H1 (cell line): ENCODE data around the gene GMFB. TPM values are rescaled to one million over a fixed set of nuclear protein-coding genes. Genes with fewer than 3 reads are reported as not detected.

Source experiments
- CTCF ChIA-PET: fragments of 300-600 bp; sonication (Branson Sonifier 250); formaldehyde crosslinking; loops from one replicate; lab custom pipeline; 2021; ENCODE audit not compliant: partially characterized antibody; lab: Charles Lee
- POLR2A ChIA-PET: fragments of 300-600 bp; sonication (Branson Sonifier 250); formaldehyde crosslinking; loops from one replicate; lab custom pipeline; 2021; ENCODE audit warnings: inconsistent platforms; ENCODE audit not compliant: partially characterized antibody; lab: Charles Lee
- DNase-seq, 2 experiments: peaks; one replicate each; pipeline versions ENCODE4 v3.0.0 to v3.0.0-alpha.2; 2010 to 2022; ENCODE audit warnings: low spot score in 2 of 2, low read depth in 1 of 2, mixed read lengths in 1 of 2
- FAIRE-seq: peaks from 2 replicates; lab custom pipeline; 2011; peaks lifted over from hg19 to GRCh38; lab: Jason Lieb, UNC
- H2AFZ ChIP-seq: 2 replicates; pipeline ENCODE4 v1.8.1; 2012; ENCODE audit warnings: low read length, inconsistent platforms
- H2AK5ac ChIP-seq: 2 replicates; pipeline ENCODE4 v1.6.1; 2013; ENCODE audit warnings: low read depth, low read length
- H2BK120ac ChIP-seq: replicated peaks from 2 replicates; pipeline ENCODE3; 2013; ENCODE audit warnings: low read depth, low read length, inconsistent platforms
- H2BK12ac ChIP-seq: 2 replicates; pipeline ENCODE4 v1.6.1; 2013; ENCODE audit warnings: low read depth, low read length
- H2BK15ac ChIP-seq: 2 replicates; pipeline ENCODE4 v1.6.1; 2013; ENCODE audit warnings: low read length
- H2BK20ac ChIP-seq: 2 replicates; pipeline ENCODE4 v1.6.1; 2013; ENCODE audit warnings: low read length
- H2BK5ac ChIP-seq: 2 replicates; pipeline ENCODE4 v1.6.1; 2013; ENCODE audit warnings: low read depth, low read length
- H3K14ac ChIP-seq: 2 replicates; pipeline ENCODE4 v1.6.1; 2013; ENCODE audit warnings: inconsistent platforms; ENCODE audit not compliant: insufficient read length
- H3K18ac ChIP-seq: 2 replicates; pipeline ENCODE4 v1.6.1; 2013; ENCODE audit warnings: low read length; ENCODE audit errors: extremely low read depth
- H3K23ac ChIP-seq: 2 replicates; pipeline ENCODE4 v1.6.1; 2013; ENCODE audit warnings: inconsistent platforms; ENCODE audit not compliant: insufficient read length
- H3K23me2 ChIP-seq: 2 replicates; pipeline ENCODE4 v1.6.1; 2013; ENCODE audit warnings: low read depth, low read length
- H3K27ac ChIP-seq: 2 replicates; pipeline ENCODE4 v1.6.1; 2011; ENCODE audit warnings: low read depth, low read length, inconsistent platforms
- H3K27me3 ChIP-seq, 4 experiments: replicated peaks in 1 of 4; 1 replicate in 1 of 4; 2 replicates in 3 of 4; pipeline versions ENCODE4 v1.6.1 to v1.8.1; 2011 to 2013; ENCODE audit warnings: low read length in 3 of 4, mild to moderate bottlenecking in 3 of 4, inconsistent platforms in 2 of 4, mixed read lengths in 2 of 4, moderate library complexity in 1 of 4; ENCODE audit not compliant: control insufficient read depth in 3 of 4, insufficient read depth in 3 of 4; ENCODE audit errors: extremely low read depth in 1 of 4
- H3K36me3 ChIP-seq, 4 experiments: 2 replicates each; pipeline versions ENCODE4 v1.6.1 to v1.8.1; 2011 to 2013; ENCODE audit warnings: mild to moderate bottlenecking in 4 of 4, low read length in 3 of 4, moderate library complexity in 2 of 4, control low read depth in 1 of 4, inconsistent platforms in 1 of 4; ENCODE audit not compliant: insufficient read depth in 4 of 4, control insufficient read depth in 2 of 4
- H3K4ac ChIP-seq: replicated peaks from 2 replicates; pipeline ENCODE3; 2013; ENCODE audit warnings: low read length, low read depth, mixed read lengths, inconsistent platforms; ENCODE audit not compliant: insufficient read length
- H3K4me1 ChIP-seq, 4 experiments: replicated peaks in 1 of 4; 1 replicate in 1 of 4; 2 replicates in 3 of 4; pipeline versions ENCODE4 v1.6.1 to v1.8.1; 2011 to 2013; ENCODE audit warnings: low read length in 3 of 4, inconsistent platforms in 2 of 4, mixed read lengths in 1 of 4; ENCODE audit not compliant: insufficient read depth in 4 of 4, control insufficient read depth in 3 of 4
- H3K4me2 ChIP-seq, 2 experiments: 2 replicates each; pipeline versions ENCODE4 v1.6.1 to v1.8.1; 2011 to 2013; ENCODE audit warnings: low read depth in 2 of 2, low read length in 2 of 2, control low read depth in 1 of 2, inconsistent platforms in 1 of 2, mild to moderate bottlenecking in 1 of 2; ENCODE audit not compliant: insufficient read depth in 1 of 2
- H3K4me3 ChIP-seq, 4 experiments: fragments of 200-600, 300-600 bp in 1 of 4; sonication (generic), shearing (Covaris generic), sonication (Bioruptor Twin) in 1 of 4; 2 replicates each; pipeline versions ENCODE4 v1.5.1 to v1.8.1; 2011 to 2016; ENCODE audit warnings: low read length in 4 of 4, low read depth in 3 of 4, control low read depth in 2 of 4, inconsistent platforms in 2 of 4, mild to moderate bottlenecking in 2 of 4, mixed read lengths in 1 of 4, moderate library complexity in 1 of 4; ENCODE audit not compliant: insufficient read depth in 2 of 4; ENCODE audit errors: extremely low read depth in 1 of 4
- H3K56ac ChIP-seq: replicated peaks from 2 replicates; pipeline ENCODE3; 2013; ENCODE audit warnings: low read depth, mild to moderate bottlenecking, mixed read lengths, low read length, inconsistent platforms; ENCODE audit not compliant: insufficient read length
- H3K79me1 ChIP-seq: 2 replicates; pipeline ENCODE4 v1.6.1; 2013; ENCODE audit warnings: low read depth, low read length, control low read depth
- H3K79me2 ChIP-seq, 2 experiments: 2 replicates each; pipeline versions ENCODE4 v1.6.1 to v1.8.1; 2012 to 2013; ENCODE audit warnings: low read length in 2 of 2, mild to moderate bottlenecking in 2 of 2, inconsistent platforms in 1 of 2; ENCODE audit not compliant: insufficient read depth in 2 of 2, control insufficient read depth in 1 of 2
- H3K9ac ChIP-seq, 4 experiments: replicated peaks in 1 of 4; 1 replicate in 1 of 4; 2 replicates in 3 of 4; pipeline versions ENCODE4 v1.6.1 to v1.8.1; 2011 to 2013; ENCODE audit warnings: low read depth in 3 of 4, low read length in 3 of 4, control low read depth in 2 of 4, mild to moderate bottlenecking in 2 of 4, moderate library complexity in 2 of 4, inconsistent platforms in 1 of 4; ENCODE audit errors: extremely low read depth in 1 of 4
- H3K9me3 ChIP-seq, 2 experiments: 2 replicates each; pipeline versions ENCODE4 v1.6.1 to v1.8.1; 2012 to 2013; ENCODE audit warnings: mild to moderate bottlenecking in 2 of 2, moderate library complexity in 2 of 2, control low read depth in 1 of 2, inconsistent platforms in 1 of 2, low read depth in 1 of 2, low read length in 1 of 2, mixed read lengths in 1 of 2; ENCODE audit not compliant: insufficient read depth in 2 of 2
- H4K20me1 ChIP-seq, 2 experiments: replicated peaks in 1 of 2; 2 replicates each; pipeline versions ENCODE3 to v1.8.1; 2011 to 2013; ENCODE audit warnings: inconsistent platforms in 2 of 2, low read length in 2 of 2, mild to moderate bottlenecking in 1 of 2; ENCODE audit not compliant: insufficient read depth in 2 of 2, control insufficient read depth in 1 of 2
- H4K5ac ChIP-seq: 2 replicates; pipeline ENCODE4 v1.6.1; 2013; ENCODE audit warnings: low read length, low read depth, mixed read lengths, inconsistent platforms; ENCODE audit not compliant: insufficient read length
- H4K8ac ChIP-seq: 2 replicates; pipeline ENCODE4 v1.8.0; 2013; ENCODE audit warnings: mild to moderate bottlenecking, moderate library complexity, low read length, inconsistent platforms; ENCODE audit not compliant: insufficient read depth; ENCODE audit errors: extremely low read depth
- H4K91ac ChIP-seq: replicated peaks from 2 replicates; pipeline ENCODE3; 2013; ENCODE audit warnings: low read length, mixed read lengths, inconsistent platforms; ENCODE audit not compliant: insufficient read length
- CEBPB ChIP-seq: IDR thresholded peaks from 2 replicates; pipeline ENCODE4 v1.6.1; 2012; ENCODE audit warnings: low read depth, low read length
- WGBS, 2 experiments: shearing (Covaris generic) in 1 of 2; methylation state at CpG; one replicate each; pipeline versions ENCODE4 v1.1.6 to v1.1.7; 2013 to 2015; ENCODE audit warnings: low lambda C conversion rate in 2 of 2, mixed read lengths in 2 of 2, inconsistent platforms in 1 of 2, low coverage in 1 of 2, missing lambda C conversion rate in 1 of 2; ENCODE audit not compliant: insufficient replicate concordance in 2 of 2, insufficient coverage in 1 of 2, insufficient read length in 1 of 2; ENCODE audit errors: extremely low coverage in 1 of 2, missing lambda C conversion rate in 1 of 2; 5-methylcytosine and 5-hydroxymethylcytosine counted together
- polyA plus RNA-seq, 7 experiments: library from polyadenylated mRNA; depleted of rRNA in 3 of 7; stranded (reverse) in 5 of 7; unstranded in 2 of 7; fragments of >200 nt in 5 of 7; fragments of 200-250 nt in 2 of 7; gene quantifications; 1 replicate in 5 of 7; 2 replicates in 1 of 7; 4 replicates in 1 of 7; pipeline versions ENCODE4 v1.2.1 to v1.2.3, GENCODE V29; 2011 to 2013; ENCODE audit warnings: missing spikeins in 2 of 7, mixed read lengths in 2 of 7
- total RNA-seq: library from RNA; stranded (reverse); fragmentation: NEBNext Ultra II Directional; extraction: Animal tissue kit (Norgen Biotek cat#: 25700); gene quantifications from 2 replicates; pipeline ENCODE4 v1.2.1, GENCODE V29; 2021
- TF ChIP-seq, protein P1 (sequence below): IDR thresholded peaks from 2 replicates; pipeline ENCODE4 v1.6.1; 2011; ENCODE audit warnings: low read length, improper control_type of control experiment

The GMFB gene
- total and polyA plus RNA-seq, 2 of the 8 experiments (the other 6 are each of a cell fraction or from before 2014, with no cell fraction given): 17.9 to 77.3 TPM

DNA sequence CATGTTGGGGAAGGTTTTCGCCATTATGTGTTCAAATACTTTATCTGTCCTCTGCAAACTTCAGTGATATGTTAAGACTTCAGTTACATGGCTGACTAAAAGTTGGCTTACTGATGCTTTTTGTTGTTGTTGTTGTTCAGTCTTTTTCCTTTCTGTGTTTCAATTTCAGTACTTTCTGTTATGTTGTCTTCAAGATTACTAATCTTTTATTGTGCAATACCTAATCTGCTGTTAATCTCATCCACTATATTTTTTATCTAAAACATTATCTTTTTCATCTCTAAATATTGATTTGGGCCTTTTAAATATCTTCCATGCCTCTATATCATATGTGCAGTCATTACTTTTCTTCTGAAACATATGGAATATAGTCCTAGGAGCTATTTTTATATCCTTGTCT lies 27.9 kb upstream of the GMFB start:
- H3K9me3 ChIP-seq: peaks cover 0 to 6% of the 10 kb centered on the region in 2 experiments; a peak in 1 of 4 replicates
- no peak overlapping the region for H4K8ac ChIP-seq
- H2BK120ac ChIP-seq: no peak overlapping the region
- DNase-seq (no peak), FAIRE-seq (no peak)
- no peak overlapping the region for H3K4ac ChIP-seq
- CTCF ChIA-PET: interaction anchor here (1.0 to 1.5 kb wide), 3 partner anchors 13 to 21 kb away, joined by 3 read pairs; no protein-coding TSS in a partner anchor
- peaks cover 2% of the 10 kb centered on the region; the same call in 1 of the 2 replicates for H3K79me1 ChIP-seq
- peaks cover 0 to 3% (median 1%) of the 10 kb centered on the region in 4 experiments; a peak in 3 of 8 replicates for H3K36me3 ChIP-seq
- no peak overlapping the region for H3K4me2 ChIP-seq
- H3K18ac ChIP-seq: no peak overlapping the region
- H2BK12ac ChIP-seq: no peak overlapping the region
- H3K23me2 ChIP-seq: no peaks in the 10 kb centered on the region
- no peaks in the 10 kb centered on the region for H3K4me1 ChIP-seq
- no peaks in the 10 kb centered on the region for H4K20me1 ChIP-seq
- 86% methylated on average over 1 of the region's 1 CpG; no CpG with 5 or more reads in 1 of the 2 experiments for WGBS, 2 experiments
- no peak overlapping the region for H4K5ac ChIP-seq
- H3K14ac ChIP-seq: no peak overlapping the region
- no peak overlapping the region for H2BK15ac ChIP-seq
- POLR2A ChIA-PET: interaction anchor here (0.6 kb wide), 1 partner anchor 808 kb away, joined by 3 read pairs; no protein-coding TSS in a partner anchor
- no peak overlapping the region for H4K91ac ChIP-seq
- H3K9ac ChIP-seq: no peak overlapping the region
- TF ChIP-seq, protein P1, sequence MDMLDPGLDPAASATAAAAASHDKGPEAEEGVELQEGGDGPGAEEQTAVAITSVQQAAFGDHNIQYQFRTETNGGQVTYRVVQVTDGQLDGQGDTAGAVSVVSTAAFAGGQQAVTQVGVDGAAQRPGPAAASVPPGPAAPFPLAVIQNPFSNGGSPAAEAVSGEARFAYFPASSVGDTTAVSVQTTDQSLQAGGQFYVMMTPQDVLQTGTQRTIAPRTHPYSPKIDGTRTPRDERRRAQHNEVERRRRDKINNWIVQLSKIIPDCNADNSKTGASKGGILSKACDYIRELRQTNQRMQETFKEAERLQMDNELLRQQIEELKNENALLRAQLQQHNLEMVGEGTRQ: no peak
- peak; percentile 45; the same call in 1 of the 2 replicates for TF ChIP-seq CEBPB
- H2BK20ac ChIP-seq: no peak overlapping the region
- H3K27ac ChIP-seq: no peak overlapping the region
- H3K27me3 ChIP-seq: no peaks in the 10 kb centered on the region
- H2AFZ ChIP-seq: no peak overlapping the region
- H2AK5ac ChIP-seq: no peak overlapping the region
- no peak overlapping the region for H2BK5ac ChIP-seq
- H3K23ac ChIP-seq: no peak overlapping the region
- peaks cover 0 to 63% of the 10 kb centered on the region in 2 experiments; a peak in 2 of 4 replicates for H3K79me2 ChIP-seq
- H3K4me3 ChIP-seq: no peak overlapping the region
- H3K56ac ChIP-seq: no peak overlapping the region
